GM21723 (cell line): Measurements from ENCODE around the gene DACH1.
"Not testable (repeated sequence)": the region's sequence is repeated elsewhere in the genome, so short reads cannot be mapped to it uniquely, and the experiment has no call there.

ENCODE experiments used
- ATAC-seq: cut with Tn5 transposase; IDR thresholded peaks from one replicate; pipeline ENCODE4 v1.9.1; 2021; ENCODE audit warnings: mild to moderate bottlenecking, moderate library complexity; ENCODE audit not compliant: unreplicated experiment

The DACH1 gene

DNA sequence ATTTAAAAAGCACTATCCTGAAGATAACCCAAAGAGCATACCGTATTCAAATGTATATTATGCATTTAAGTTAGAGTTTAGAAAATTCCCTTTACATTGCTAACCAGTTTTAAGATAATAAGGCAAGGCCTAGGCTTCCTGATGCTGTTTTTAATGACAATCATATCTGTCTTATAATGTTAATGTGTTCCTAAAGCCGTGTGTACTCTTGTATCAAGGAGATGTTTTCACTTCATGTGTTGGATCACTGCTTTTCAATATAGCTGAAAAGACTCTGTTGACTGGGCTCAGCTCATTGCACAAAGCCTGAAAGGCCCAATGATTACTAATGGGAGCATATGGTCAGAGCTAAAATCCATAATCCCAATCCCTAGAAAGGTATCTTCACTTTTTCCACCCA lies 81.6 kb downstream of the DACH1 start:
- ATAC-seq, result no peak

DNA sequence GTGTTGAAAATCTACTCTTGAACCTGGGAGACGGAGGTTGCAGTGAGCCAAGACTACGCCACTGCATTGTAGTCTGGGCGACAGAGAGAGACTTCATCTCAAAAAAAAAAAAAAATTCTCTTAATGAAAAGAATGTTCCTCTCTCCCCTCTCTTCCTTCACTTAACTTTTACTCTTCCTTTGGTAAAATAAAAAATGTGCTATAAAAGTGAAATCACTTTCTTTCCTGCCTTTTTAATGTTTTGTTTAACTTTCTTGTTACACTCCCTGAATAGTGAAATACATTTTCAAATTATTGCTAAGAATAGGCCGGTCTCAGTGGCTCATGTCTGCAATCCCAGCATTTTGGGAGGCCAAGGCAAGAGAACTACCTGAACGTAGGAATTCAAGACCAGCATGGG lies 86.5 kb downstream of the DACH1 start:
- ATAC-seq, result no peak

DNA sequence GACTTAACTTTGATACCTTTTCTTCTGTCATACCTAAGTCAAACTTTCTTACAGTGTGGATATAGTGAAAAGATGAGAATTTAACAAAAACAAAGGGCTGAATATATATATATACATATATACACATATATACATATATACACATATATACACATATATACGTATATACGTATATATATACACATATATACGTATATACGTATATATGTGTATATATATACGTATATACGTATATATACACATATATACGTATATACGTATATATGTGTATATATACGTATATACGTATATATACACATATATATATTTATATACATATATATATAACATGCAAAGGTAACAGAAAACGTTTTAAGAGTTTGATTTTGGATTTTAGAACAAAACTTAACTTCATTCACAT lies 88.0 kb downstream of the DACH1 start:
- not testable (repeated sequence) for ATAC-seq

DNA sequence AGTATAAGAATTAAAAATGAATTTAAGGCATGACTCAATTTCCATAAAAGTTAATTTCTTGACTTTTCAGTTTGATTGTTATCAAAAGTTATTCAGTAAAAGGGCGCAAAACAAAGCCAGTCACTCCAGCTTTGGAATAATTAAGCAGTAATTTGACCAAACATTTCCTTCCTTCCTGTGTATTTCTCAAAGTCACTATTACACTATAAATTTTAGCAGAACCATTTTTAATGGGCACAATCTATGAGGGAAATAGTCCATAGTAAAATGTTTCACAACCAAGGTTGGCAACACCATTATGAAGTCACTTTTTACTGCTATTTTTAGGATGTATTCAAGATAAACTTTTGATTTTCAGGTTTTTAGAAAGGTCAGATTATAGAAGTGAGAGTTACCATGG lies 91.0 kb downstream of the DACH1 start:
- no peak for ATAC-seq

DNA sequence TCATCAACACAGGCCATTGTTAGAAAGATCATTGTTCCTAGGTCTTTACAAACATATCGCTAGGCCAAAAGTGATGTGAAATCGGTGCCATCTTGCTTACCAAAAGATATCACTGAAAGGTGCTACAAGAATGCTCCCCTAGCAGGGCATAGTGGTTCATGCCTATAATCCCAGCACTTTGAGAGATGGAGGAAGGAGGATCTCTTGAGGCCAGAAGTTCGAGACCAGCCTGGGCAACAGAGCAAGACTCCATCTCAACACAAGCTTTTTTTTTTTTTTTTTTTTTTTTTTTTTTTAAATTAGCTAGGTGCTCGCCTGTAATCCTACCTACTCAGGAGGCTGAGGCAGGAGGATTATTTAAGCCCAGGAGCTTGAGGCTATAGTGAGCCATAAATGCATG lies 92.1 kb downstream of the DACH1 start:
- no peak for ATAC-seq

DNA sequence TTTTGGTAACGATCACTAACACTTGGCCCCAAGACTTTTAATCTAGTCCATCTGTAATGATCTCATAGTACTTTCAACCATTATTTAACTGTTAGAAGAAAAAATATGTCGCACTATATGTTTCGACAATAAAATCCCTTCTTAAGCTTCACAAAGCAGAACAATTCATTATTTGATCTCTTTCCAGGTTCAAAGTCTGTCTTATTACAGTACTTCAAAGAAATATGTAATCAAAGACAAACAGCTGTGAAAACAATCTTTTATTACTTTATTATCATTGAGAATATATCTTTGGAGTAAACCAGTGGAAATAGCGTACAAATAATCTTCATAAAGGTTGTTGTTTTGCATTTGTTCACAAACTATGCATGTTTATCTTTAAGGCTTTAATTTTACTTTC lies 93.5 kb downstream of the DACH1 start:
- ATAC-seq, result no peak

DNA sequence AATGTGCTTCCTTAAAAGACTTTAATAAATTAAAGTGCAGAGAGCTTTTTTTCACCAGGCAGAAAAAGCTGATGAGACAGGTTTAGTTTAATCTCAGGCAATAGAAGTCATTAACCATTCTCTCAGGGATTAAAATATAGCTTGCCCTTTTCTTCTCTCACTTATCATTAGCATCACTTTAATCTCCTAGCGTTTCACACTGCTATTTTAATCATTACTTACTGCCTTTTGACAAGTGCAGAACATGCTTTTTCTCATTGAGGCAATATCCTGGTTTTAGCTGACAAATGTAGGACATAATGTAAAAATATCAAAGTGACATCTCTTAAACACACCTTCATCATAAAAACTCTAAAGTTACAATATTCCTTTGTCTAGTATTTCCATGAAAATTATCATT lies 94.6 kb downstream of the DACH1 start:
- ATAC-seq, result no peak

DNA sequence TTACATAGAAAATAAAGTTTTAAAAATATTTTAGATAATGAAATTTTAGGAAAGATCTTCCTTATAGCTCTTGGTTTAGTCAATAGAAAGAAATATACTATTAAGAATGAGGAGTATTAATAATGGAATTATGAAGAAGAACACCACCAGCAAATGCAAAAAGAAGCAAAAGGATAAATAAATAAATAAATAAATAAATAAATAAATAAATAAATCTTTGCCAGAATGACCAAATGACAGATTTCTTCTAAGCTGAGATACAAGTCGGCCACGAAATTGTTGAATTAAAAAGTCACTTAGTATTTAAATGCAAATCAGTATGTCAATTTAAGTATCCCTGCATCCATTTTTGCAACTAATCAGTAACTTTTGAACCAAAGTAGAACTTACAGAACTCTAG lies 95.9 kb downstream of the DACH1 start:
- no peak for ATAC-seq

DNA sequence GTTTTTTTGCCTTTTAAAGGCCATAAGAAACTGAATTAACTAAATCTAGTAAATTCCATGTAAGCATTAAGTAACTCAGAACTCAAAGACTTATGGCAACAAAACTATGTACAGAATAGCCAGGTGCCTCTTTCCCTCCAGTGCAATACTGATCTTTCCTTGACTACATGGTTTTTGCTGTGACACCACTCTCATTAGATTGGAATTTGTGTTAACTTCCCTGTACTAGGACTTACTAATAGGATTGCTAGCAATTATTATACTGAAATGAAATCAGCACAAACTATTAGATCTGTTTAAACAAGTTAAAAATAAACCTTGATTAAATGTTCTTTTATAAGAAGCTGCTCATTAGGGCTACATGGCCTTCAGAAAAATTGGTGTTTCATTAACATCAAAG lies 96.3 kb downstream of the DACH1 start:
- no peak for ATAC-seq

DNA sequence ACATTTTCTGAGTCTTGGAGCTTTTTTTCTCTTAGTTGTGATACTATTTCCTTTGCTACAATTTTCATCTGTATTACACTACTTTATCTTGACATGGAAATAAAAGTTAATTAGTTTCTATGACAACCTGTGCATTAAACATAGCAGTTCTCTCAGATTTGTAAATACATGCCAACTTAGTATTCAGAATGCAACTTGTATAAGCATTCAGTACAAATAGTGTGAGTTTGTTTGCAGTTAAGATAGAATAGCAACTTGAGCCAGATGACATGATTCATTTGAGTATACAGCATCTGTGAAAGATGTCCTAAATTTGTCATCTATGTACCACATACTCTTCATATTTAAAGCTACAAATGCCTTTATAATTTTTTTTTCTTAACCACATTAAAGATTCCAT lies 98.1 kb downstream of the DACH1 start:
- no peak for ATAC-seq

DNA sequence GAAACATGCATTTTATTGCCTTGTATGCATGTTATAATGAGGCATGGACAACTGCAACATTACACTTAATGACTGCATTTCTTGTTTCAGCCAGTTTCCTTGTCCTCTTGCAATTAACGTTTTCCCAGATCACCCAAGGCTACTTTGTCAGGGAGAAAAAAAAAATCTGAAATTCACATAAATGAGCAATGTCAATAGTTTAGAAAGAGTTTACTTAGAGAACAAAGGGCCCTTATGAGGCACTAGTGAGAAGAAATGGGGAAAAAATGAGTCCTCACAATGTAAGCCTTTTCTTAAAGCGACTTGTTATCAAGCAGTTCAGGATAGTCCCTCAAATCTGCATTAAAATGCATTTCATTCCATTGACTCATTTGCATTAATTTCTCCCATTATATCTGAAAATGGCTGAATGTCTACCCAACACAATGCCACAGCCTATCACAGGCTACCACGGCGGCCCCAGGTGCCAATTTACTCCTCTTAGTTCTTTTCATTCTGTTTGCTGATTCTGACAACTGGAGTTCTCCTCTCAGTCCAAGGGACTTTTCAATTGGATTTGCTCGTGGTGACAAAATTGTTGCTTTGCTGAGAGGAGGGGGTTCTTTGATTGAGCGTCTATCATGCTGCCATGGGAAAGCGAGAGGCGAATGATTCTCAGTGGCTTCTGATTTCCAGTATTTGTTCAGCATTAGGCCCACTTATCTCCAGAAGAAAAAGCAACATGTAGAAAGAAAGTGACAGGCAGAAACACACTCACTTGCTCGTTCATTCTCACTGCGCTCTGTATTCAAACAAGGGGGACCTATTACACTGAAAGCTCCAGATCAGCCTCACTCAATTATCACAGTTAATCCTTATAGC lies 107.1 kb downstream of the DACH1 start:
- ATAC-seq, result no peak

DNA sequence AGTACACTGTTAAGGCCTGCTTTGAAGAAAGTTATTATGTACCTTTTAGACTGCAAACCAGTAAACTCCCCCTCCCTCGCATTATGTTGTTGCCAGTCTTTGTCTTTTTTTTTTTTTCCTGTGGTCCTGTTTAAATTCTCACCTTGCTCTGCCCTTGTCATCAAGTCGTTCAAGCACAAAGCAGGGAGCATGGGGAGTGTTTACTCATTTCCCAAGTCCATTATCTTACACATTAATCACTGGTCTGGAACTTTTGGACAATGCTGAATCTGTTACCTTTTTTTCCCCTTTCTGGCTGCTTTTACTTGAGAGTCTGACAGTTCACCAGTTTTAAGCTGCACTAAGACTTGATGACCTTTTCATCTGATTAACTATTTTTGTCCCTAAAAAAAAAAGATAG lies 108.2 kb downstream of the DACH1 start:
- no peak for ATAC-seq

DNA sequence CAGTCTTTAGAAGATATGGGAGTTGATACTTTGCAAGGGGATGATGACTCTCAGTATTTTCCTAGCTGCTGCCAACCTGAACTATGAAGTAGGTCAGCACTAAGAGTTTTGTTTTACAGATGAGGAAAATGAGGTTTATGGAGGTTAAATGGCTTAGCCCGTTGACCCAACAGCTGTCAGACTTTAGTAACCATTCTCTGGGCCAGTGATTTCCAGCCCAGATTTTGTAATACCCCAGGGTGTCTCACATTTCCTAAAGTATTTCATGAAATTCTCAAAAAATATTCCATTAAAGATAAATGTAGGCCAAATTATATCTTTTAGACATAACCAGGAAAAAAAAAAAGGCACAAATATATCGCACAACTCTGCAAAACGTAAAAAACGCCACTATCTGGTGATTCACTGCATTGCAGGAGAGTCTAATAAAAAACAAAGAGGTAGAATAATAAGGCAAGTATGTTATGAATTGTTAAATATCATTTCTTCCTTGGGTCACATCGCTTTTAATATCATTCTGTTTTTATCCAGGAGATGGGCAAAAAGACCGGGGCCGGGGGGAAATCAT lies 112.5 kb downstream of the DACH1 start:
- ATAC-seq, result no peak

DNA sequence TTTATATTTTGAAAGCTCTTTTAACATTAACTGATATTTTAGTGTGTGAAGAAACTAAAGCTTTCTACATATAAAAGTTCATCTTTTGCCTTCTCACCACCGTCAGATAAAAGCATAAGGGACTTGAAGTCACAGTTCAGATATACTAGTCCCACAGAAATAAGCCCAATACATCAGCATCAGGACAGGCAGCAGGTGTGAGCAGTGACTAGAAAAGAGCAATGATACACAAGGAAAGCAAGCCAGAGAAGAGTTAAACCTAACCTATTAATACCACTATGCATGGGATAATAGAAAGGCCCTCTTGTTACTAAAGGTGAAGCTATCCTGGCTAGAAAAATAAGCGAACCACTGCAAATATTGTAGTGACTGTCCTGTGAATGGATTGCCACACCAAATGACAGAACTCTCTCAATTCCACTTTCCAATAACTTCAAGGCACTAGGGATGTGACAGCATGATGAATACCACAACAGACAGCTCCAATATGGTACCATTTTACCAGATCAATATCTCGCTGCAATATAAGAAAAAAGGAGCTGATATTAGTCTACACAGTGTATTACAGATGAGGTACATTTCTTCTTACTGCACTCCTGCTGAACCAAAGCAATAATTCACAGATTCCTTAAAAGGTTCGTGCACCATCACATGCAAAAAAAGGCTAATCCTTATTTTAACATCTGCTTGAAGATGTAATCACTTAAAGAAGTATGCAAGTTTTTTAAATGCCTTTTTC lies 114.1 kb downstream of the DACH1 start:
- no peak for ATAC-seq

DNA sequence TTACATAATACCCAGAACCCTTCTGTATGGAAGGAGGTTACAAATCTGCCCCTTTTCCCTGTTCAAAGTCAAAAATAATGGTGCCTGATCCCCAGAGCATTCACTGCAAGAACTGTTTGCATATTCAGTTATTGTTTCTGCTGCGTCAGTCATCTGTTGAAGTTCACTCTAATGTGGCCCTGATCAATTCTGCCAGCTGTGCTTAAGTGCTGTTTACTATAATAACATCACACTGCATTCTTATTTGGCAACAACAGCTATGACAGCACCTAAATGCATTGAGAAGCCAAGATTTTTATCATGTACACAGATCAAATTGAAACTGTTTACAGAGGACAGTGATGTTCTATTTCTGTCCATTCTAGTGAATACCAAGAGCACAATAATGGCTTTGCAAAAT lies 115.9 kb downstream of the DACH1 start:
- ATAC-seq, result no peak

DNA sequence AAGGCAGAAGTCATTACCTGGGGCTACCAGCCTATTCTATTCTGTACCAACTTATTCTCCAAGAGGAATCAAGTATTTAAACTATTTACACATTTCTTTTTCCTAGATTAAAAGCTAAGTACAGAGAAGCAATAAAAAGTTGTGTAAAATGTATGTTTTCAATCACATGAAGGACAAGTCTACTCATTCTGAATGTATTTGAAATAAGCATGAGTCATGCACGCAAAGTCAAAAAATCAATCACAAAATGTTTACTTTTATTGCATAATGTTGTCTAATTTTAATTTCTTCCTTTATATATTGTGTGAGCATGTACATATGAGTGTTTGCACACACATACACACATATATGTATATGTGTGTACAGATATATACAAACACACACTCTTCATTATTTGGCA lies 136.7 kb downstream of the DACH1 start:
- ATAC-seq, result no peak

DNA sequence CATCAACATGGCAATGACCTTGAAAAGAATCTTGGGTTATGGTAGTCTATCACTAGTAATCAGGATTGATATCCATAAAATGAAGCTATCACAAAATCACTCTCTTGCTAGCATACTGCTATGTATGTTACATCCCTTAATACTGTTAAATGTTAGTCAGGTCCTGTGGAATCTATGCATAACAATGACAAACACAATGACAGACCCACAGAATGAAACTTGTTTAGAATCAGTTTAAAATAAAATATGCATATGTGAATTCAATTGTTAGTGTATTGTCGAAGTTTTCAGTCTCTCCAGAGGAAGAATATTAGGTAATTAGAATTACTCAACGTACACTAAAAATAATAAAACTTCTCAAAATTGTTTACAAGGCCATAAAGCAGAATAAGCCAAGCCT lies 137.6 kb downstream of the DACH1 start:
- ATAC-seq, result no peak

DNA sequence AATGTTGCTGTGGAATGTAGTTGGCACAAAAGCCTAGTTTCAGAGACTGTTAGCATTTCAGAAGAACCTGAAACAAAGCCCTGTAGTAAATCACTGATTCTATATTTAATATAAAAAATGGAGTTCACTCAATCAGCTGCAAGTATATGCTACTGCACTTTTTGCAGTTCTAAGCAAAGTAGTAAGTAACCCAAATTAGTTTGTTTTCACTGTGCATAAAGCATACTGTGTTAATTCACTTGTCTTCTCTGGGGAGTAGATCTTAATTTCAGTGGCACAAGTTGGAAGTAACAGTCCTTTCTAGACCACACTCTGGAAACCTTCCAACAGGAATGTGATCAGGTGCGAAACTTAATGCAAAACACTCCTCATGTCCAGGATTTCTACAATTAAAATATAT lies 139.3 kb downstream of the DACH1 start:
- no peak for ATAC-seq

DNA sequence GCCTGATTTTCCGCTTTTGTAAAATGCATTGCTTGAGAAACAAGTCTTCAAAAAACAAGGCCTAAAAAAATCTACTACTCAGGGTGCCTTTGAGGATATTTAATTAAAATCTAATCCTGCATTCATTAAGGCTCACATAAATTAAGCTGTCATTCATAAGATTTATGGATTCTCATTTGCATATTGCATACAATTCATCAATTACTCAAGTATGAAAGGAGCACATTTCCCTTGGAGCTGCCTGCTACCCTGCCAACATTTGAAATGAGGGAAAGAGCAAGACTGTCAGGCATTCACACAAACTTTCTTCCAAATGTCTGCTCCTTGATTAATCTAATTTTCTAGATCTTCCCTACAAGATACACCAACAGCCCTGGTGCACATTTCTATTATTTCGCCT lies 140.0 kb downstream of the DACH1 start:
- ATAC-seq, result no peak

DNA sequence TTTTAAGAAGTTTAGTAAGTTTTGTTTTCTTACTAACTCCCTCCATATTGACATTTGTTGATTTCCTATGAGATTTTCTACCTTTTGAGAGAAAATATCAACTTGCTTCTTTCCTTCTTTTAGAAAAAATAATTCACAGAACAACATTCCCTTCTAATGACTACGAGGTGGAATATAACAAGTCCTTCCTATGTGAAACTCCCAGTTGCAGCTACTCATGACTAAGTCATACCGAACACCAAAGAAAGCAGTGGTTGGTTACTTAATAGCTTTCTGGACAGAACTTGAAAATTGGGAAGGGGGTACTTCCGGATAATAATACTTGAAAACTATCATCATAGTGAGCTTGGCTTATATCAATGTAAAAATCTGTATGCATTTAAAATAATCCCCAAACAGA lies 144.8 kb downstream of the DACH1 start:
- ATAC-seq, result no peak

DNA sequence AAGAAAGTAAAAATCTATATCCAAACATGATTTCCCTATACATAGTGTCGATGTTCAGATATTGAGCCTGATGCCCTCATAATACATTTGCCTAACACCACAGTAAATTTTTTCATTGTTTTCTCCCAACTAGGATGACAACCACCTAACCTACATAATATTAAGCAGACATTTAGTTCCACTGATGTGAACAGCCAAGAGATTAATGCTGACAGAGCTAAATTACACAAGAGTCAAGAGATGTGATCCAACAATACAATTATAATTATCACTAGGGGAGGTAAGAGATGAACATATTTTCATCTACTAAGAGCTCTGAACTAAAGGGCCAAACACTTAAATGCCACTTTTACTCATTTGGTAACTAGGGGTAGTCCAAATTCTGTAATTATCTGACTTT lies 145.9 kb downstream of the DACH1 start:
- no peak for ATAC-seq

DNA sequence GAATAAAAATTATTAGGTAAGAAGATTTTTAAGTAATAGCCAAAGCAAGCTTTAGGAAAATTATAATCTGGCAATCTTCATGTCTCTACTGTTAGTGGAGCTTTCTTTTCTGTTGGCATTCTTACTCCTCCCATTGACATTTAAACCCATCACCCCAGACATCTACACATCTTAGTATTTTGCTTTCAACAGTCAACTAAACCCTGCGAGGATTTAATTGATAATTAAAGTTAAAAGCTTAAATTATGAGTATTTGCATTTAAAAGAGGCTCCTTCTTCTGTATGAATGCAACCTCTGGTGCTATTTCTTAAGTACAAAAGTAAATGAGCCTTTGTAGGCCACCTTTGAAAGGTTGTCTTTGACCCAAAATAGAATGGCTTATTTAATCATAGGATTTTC lies 148.1 kb downstream of the DACH1 start:
- no peak for ATAC-seq
